Heart right ventricle (tissue), 16 donors: ENCODE results near the gene MUC5B. TPM values are rescaled to one million over a fixed set of nuclear protein-coding genes. Genes with fewer than 3 reads are reported as not detected.

Experiments
- ATAC-seq, 8 donors: fragments of 200-7000 bp; cut with Tn5 transposase; one replicate each; pipeline ENCODE4 v1.9.1; 2020; ENCODE audit warnings: mild to moderate bottlenecking in 8 of 8, moderate library complexity in 8 of 8, moderate number of reproducible peaks in 1 of 8
- DNase-seq, 2 donors: peaks; one replicate each; pipeline ENCODE4 v3.0.0-alpha.2; 2020
- H3K27ac ChIP-seq, 10 donors: fragments of 200-600 bp; sonication (generic) in 2 of 10; one replicate each; pipeline versions ENCODE4 v1.5.0 to v1.8.0; 2020 to 2022; ENCODE audit warnings: mild to moderate bottlenecking in 3 of 10
- H3K27me3 ChIP-seq, 7 donors: fragments of 200-600 bp; one replicate each; pipeline ENCODE4 v1.8.0; 2021 to 2022; ENCODE audit warnings: mild to moderate bottlenecking in 2 of 7
- H3K36me3 ChIP-seq, 9 donors: fragments of 200-600 bp; sonication (generic) in 1 of 9; one replicate each; pipeline versions ENCODE4 v1.5.0 to v1.8.0; 2020 to 2022; ENCODE audit warnings: mild to moderate bottlenecking in 2 of 9
- H3K4me1 ChIP-seq, 9 donors: fragments of 200-600 bp; sonication (generic) in 1 of 9; one replicate each; pipeline versions ENCODE4 v1.5.0 to v1.8.0; 2020 to 2022; ENCODE audit warnings: mild to moderate bottlenecking in 4 of 9
- H3K4me3 ChIP-seq, 10 donors: fragments of 200-600 bp; sonication (generic) in 2 of 10; one replicate each; pipeline versions ENCODE4 v1.5.0 to v1.8.0; 2020 to 2022; ENCODE audit warnings: mild to moderate bottlenecking in 7 of 10, moderate library complexity in 2 of 10
- H3K9me3 ChIP-seq, 11 donors: fragments of 200-600 bp in 10 of 11; sonication (generic) in 2 of 11; one replicate each; pipeline versions ENCODE4 v1.5.0 to v1.8.0; 2013 to 2022; ENCODE audit warnings: mild to moderate bottlenecking in 2 of 11, control low read depth in 1 of 11, moderate library complexity in 1 of 11
- WGBS, 2 donors: extraction: QIAGEN DNeasy Blood & Tissue Kit; methylation state at CpG; one replicate each; pipeline ENCODE4 v1.1.7; 2013; ENCODE audit warnings: inconsistent platforms in 1 of 2; 5-methylcytosine and 5-hydroxymethylcytosine counted together
- intact Hi-C, 10 donors: fragments of 100-400 bp; cut with DNase I; formaldehyde crosslinking; loops; one replicate each; pipeline versions ENCODE4 v1.11.1 to v1.14.2; 2022
- polyA plus RNA-seq, 2 donors: library from polyadenylated mRNA; stranded (reverse); fragments of 200-250 nt; gene quantifications; one replicate each; pipeline ENCODE4 v1.2.3, GENCODE V29; 2013
- total RNA-seq, 10 donors: library from RNA; stranded (reverse); fragmentation: NEBNext Ultra II Directional in 3 of 10; extraction: Animal tissue kit (Norgen Biotek cat#: 25700) in 3 of 10; gene quantifications; one replicate each; pipeline versions ENCODE4 v1.2.1 to v1.2.4, GENCODE V29; 2021 to 2023
- TF ChIP-seq, protein P1 (sequence below), 9 donors: fragments of 200-600 bp; sonication (generic) in 2 of 9; IDR thresholded peaks; one replicate each; pipeline versions ENCODE4 v1.5.0 to v1.8.0; 2021 to 2022; ENCODE audit warnings: antibody characterized with exemption in 9 of 9, mild to moderate bottlenecking in 5 of 9, moderate library complexity in 1 of 9
- donor health status: Arrhythmogenic right ventricular cardiomyopathy.
- donor health status: ischemic (EF 13 %, LVEDD 7.1; RV severe dilation, severe dysfunction).
- donor health status: healthy with polysubstance abuse.
- donor health status: DM: no; HTN: yes; CAD: no.
- donor health status: DM: no; HTN: no; CAD: no.
- donor health status: ischemic (EF 25% LVEDD 6.9; RV normal size, moderate dysfunction).
- donor health status: ischemic (EF 25% LVEDD 5.7; RV mildly dilated, moderate dysfunction).
- donor health status: healthy.
- donor health status: DM: yes; HTN: yes; CAD: no.
- donor health status: Ischemic cardiomyopathy.
- donor health status: ischemic (EF 35%, LVEDD 5.7; RV mildly dilated, moderate dysfunction).
- donor health status: nonischemic (EF 11% LVEDD 7.7; RV severe dilation, severe dysfunction).
- donor health status: DM: yes; HTN: yes; CAD: no.
- donor health status: PGD.
- donor health status: ischemic (EF 29% LVEDD 5.4; RV normal size, mild dysfunction).
- donor health status: nonischemic (EF 23%, LVEDD 6.1; RV moderate dilation, normal function).

The MUC5B gene
- total and polyA plus RNA-seq, 12 donors, result not detected

DNA sequence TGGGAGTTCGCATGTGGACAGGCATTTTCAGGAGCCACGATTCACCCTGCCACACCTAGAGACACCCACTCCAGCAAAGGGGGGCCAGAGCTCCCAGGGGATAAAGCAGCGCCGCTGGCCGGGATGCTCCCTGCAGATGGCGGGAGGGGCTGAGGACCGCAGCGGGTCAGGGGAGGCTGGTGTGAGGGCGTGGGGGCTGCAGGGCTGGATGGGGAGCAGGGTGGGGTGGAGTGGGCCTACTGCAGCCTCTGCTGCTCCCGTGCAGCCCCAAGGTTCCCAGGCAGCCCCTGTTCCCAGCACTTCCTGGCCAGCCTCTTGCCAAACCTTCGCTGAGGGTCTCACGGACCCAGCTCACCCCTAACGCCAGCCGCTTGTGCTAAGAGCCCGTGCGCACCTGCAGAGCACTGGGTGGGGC lies 13.0 kb downstream of the MUC5B start:
- Histone ChIP-seq H3K4me1 (no peaks in the 10 kb centered on the region), H3K27me3 (peaks cover 0 to 13% (median 5%) of the 10 kb centered on the region in 7 donors), H3K27ac (no peak overlapping the region), H3K36me3 (no peaks in the 10 kb centered on the region), H3K9me3 (no peaks in the 10 kb centered on the region), H3K4me3 (no peak overlapping the region)
- intact Hi-C loops, result no loop called here
- TF ChIP-seq, protein P1, sequence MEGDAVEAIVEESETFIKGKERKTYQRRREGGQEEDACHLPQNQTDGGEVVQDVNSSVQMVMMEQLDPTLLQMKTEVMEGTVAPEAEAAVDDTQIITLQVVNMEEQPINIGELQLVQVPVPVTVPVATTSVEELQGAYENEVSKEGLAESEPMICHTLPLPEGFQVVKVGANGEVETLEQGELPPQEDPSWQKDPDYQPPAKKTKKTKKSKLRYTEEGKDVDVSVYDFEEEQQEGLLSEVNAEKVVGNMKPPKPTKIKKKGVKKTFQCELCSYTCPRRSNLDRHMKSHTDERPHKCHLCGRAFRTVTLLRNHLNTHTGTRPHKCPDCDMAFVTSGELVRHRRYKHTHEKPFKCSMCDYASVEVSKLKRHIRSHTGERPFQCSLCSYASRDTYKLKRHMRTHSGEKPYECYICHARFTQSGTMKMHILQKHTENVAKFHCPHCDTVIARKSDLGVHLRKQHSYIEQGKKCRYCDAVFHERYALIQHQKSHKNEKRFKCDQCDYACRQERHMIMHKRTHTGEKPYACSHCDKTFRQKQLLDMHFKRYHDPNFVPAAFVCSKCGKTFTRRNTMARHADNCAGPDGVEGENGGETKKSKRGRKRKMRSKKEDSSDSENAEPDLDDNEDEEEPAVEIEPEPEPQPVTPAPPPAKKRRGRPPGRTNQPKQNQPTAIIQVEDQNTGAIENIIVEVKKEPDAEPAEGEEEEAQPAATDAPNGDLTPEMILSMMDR (IDR thresholded peaks at IDR 0.05), result no peak
- WGBS, 2 donors, result 62 to 70% methylated on average over 16 of the region's 16 CpGs
- ATAC-seq (no peak), DNase-seq (peak in 1 of 2 donors; percentile 2)

DNA sequence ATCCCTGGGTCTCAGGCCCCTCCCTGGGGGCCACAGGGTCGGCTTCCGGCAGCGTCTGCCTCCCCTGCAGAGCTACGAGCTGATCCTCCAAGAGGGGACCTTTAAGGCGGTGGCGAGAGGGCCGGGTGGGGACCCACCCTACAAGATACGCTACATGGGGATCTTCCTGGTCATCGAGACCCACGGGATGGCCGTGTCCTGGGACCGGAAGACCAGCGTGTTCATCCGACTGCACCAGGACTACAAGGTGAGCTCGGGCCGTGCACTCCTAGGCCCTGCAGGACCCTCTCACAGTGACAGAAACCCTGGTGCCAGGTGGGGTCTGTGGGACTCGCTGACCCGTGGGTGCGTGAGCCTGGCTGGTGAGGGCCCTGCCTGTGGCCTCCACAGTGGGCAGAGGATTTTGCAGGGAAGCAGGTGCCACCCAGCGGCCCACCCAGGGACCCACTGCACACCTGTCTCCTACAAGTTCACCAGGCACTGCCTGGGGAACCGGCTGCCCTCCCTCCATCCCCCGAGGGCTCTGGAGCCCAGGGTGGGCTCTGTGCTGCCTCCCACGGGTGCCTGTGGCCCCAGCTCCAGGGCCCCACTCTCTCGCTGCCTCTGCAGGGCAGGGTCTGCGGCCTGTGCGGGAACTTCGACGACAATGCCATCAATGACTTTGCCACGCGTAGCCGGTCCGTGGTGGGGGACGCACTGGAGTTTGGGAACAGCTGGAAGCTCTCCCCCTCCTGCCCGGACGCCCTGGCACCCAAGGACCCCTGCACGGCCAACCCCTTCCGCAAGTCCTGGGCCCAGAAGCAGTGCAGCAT lies 13.7 kb downstream of the MUC5B start:
- Histone ChIP-seq H3K9me3 (no peaks in the 10 kb centered on the region), H3K27me3 (peaks cover 0 to 8% (median 0%) of the 10 kb centered on the region in 7 donors), H3K27ac (no peak overlapping the region), H3K4me3 (no peak overlapping the region), H3K4me1 (no peaks in the 10 kb centered on the region), H3K36me3 (no peaks in the 10 kb centered on the region)
- ATAC-seq, result no peak
- intact Hi-C loops, result no loop called here
- TF ChIP-seq, protein P1 (IDR thresholded peaks at IDR 0.05), result no peak
- DNase-seq, result peak in 1 of 2 donors; percentile 6
- WGBS, 2 donors, result 83 to 84% methylated on average over 37 of the region's 37 CpGs

DNA sequence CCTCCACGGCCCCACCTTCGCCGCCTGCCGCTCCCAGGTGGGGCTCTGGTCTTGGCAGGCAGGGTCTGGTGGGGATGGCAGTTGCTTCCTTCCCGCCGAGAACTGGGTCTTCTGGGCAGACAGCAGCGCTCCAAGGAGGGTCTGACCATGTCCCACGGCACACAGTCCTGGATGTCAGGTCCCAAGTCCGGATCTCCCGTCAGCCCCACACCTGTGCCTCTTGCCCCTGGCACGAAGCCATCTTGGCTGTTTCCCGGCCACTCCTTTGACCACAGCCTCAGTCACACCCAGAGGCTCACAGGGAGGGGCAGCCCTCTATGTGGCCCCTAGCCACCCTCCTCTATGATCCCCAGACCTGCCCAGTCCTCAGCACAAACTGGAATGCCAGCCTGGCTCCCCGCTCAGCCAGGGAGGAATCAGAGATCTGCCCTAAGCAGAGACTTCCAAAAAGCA lies 14.3 kb downstream of the MUC5B start:
- no peak for ATAC-seq
- Histone ChIP-seq H3K4me3 (no peak overlapping the region), H3K27me3 (peaks cover 0 to 1% (median 0%) of the 10 kb centered on the region in 7 donors), H3K27ac (no peak overlapping the region), H3K4me1 (no peaks in the 10 kb centered on the region), H3K9me3 (no peaks in the 10 kb centered on the region), H3K36me3 (no peaks in the 10 kb centered on the region)
- intact Hi-C loops, result no loop called here
- 81 to 83% methylated on average over 13 of the region's 13 CpGs for WGBS, 2 donors
- TF ChIP-seq, protein P1 (IDR thresholded peaks at IDR 0.05), result no peak
- DNase-seq, result no peak

DNA sequence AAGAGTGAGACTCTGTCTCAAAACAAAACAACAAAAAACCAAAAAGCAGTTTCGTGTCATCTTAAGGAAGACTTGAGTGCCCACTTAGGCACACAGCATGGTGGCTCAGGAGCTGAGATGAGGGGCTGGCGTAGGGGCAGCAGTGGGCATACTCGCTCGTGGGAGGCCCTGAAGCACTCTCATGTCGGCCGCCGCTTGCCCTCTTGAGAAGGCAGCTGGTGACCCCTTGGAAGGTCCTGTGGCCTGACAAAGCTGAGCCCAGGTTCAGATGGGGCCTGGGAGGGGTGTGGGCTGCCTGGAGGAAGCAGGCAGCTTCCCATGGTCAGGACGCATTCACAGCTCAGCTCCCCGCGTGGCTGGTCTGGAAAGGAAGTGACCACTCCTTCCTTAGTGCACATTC lies 15.0 kb downstream of the MUC5B start:
- intact Hi-C loops, result no loop called here
- Histone ChIP-seq H3K4me3 (no peak overlapping the region), H3K9me3 (no peaks in the 10 kb centered on the region), H3K4me1 (no peaks in the 10 kb centered on the region), H3K27ac (no peak overlapping the region), H3K27me3 (no peaks in the 10 kb centered on the region), H3K36me3 (no peaks in the 10 kb centered on the region)
- 76 to 81% methylated on average over 10 of the region's 10 CpGs for WGBS, 2 donors
- DNase-seq, result no peak
- no peak for ATAC-seq
- TF ChIP-seq, protein P1 (IDR thresholded peaks at IDR 0.05), result no peak
